HL-60/S4 (cell line): Measurements from ENCODE around the gene MAPK8IP3.

Source experiments
- in situ Hi-C: fragments of 300-500 bp; cut with MboI; formaldehyde crosslinking; loops from 2 replicates; pipeline ENCODE4 v1.14.3; 2022; ENCODE audit warnings: low sequenced_read_pairs

Gene MAPK8IP3

GRCh38 chr16:1758923-1759322 is 52.9 kb downstream of the MAPK8IP3 start:
- in situ Hi-C loops = no loop called here

GRCh38 chr16:1759511-1759910 is 53.5 kb downstream of the MAPK8IP3 start:
- in situ Hi-C loops = no loop called here

- in situ Hi-C loops = no loop called here
Observed at GRCh38 chr16:1760911-1761310, 54.9 kb downstream of the MAPK8IP3 start.

DNA sequence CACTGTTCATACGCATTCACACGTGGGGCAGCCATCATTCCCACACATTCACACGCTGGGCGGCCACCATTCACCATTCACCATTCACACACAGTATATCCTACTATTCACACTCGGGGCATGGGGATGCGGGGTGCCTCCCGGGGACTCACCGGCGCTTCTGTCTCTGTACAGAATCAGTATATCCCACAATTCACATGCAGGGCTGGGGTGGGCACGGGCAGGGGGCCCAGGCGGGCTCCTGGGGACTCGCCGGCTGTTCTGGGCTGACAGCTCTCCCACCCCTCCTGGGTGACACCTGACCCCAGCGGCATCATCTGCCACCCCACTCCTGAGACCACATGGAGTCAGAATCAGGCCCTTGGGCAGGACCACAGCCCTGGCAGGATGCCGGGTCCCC is 55.8 kb downstream of the MAPK8IP3 start:
- in situ Hi-C loops = no loop called here

- in situ Hi-C loops = no loop called here
Observed at GRCh38 chr16:1762196-1762878, 56.3 kb downstream of the MAPK8IP3 start.

- in situ Hi-C loops = no loop called here
Observed at GRCh38 chr16:1762879-1763520, 57.0 kb downstream of the MAPK8IP3 start.

- in situ Hi-C loops = no loop called here
Observed at GRCh38 chr16:1763521-1764511, 57.8 kb downstream of the MAPK8IP3 start.

- in situ Hi-C loops = no loop called here
Observed at GRCh38 chr16:1764971-1765370, 59.0 kb downstream of the MAPK8IP3 start.

DNA sequence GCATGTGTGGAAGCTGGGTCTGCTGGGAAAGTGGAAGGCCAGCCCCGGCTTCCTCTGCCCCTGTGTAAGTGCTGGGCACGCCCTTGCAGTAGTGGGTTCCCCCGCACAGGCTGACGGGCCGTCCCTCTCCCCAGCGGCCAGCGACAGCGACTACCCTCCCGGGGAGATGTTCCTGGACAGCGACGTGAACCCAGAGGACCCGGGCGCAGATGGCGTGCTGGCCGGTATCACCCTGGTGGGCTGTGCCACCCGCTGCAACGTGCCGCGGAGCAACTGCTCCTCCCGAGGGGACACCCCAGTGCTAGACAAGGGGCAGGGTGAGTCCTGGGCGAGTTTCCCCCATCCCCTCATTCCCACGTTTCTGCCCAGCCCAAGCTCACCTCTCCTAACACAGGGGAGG is 59.8 kb downstream of the MAPK8IP3 start:
- in situ Hi-C loops = no loop called here

- in situ Hi-C loops = no loop called here
Observed at GRCh38 chr16:1766231-1766630, 60.2 kb downstream of the MAPK8IP3 start.

- in situ Hi-C loops = no loop called here
Observed at GRCh38 chr16:1766701-1767100, 60.7 kb downstream of the MAPK8IP3 start.

- in situ Hi-C loops = no loop called here
Observed at GRCh38 chr16:1767116-1767994, 61.4 kb downstream of the MAPK8IP3 start.

DNA sequence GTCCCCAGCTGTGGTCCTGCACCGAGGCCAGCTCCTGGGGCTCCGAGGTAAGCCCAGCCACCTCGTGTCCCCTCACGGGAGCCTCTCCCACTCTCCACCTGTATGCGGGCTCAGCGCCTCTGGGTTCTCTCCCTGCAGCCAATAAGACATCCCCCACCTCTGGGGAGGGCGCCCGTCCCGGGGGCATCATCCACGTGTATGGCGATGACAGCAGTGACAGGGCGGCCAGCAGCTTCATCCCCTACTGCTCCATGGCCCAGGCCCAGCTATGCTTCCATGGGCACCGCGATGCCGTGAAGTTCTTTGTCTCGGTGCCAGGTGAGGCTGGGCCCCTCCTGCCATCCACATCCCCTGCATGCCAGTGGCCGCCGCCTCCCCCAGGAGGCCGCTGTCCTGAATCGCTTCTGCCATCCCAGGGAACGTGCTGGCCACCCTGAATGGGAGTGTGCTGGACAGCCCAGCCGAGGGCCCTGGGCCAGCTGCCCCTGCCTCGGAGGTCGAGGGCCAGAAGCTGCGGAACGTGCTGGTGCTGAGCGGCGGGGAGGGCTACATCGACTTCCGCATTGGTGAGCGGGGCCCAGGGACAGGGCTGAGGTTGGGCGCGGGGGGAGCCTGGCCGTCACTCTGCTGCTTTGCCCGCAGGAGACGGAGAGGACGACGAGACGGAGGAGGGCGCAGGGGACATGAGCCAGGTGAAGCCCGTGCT is 62.2 kb downstream of the MAPK8IP3 start:
- in situ Hi-C loops = no loop called here

- in situ Hi-C loops = no loop called here
Observed at GRCh38 chr16:1768767-1769401, 62.9 kb downstream of the MAPK8IP3 start.

DNA sequence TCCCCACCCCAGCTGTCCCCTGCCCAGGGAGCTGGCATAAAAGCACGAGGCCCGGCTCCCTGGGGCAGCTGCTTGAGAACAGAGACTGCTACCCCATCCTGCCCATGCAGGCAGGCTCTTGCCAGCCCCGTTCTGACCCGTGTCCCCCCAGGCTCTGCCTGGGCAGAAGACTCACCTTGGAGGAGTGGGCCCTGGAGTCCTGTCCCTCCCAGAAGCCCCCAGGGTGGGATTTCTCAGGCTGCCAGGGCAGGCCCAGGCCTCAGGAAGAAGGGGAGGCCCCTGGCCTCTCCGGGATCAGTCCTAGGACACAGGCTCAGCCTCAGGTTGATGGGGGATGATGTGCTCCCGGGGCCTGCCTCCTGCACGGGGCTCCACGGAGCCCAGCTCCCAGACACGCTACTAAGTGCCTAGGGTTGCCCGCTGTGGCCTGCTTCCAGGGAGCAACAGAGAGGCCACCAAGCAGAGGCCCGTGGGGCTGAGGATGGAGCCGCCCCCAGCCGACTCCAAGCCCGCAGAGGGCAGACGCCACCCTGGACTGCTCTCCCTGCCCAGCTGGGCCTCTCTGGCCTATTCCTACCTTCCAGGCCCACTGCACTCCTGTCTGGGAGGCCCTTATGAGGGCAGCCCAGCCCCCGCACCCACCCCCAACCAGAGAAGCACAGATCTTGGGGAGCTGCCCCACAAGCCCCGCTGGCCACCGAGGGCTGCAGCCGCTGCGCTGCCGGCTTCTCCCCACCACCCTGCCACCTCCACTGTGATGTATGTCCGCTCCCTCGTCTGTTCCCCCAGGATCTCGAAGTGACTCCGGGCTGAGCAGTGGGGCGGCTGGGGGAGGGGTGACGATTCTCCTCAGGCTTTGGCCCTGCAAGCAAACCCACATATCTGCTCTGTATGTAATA is 63.7 kb downstream of the MAPK8IP3 start:
- in situ Hi-C loops = no loop called here

DNA sequence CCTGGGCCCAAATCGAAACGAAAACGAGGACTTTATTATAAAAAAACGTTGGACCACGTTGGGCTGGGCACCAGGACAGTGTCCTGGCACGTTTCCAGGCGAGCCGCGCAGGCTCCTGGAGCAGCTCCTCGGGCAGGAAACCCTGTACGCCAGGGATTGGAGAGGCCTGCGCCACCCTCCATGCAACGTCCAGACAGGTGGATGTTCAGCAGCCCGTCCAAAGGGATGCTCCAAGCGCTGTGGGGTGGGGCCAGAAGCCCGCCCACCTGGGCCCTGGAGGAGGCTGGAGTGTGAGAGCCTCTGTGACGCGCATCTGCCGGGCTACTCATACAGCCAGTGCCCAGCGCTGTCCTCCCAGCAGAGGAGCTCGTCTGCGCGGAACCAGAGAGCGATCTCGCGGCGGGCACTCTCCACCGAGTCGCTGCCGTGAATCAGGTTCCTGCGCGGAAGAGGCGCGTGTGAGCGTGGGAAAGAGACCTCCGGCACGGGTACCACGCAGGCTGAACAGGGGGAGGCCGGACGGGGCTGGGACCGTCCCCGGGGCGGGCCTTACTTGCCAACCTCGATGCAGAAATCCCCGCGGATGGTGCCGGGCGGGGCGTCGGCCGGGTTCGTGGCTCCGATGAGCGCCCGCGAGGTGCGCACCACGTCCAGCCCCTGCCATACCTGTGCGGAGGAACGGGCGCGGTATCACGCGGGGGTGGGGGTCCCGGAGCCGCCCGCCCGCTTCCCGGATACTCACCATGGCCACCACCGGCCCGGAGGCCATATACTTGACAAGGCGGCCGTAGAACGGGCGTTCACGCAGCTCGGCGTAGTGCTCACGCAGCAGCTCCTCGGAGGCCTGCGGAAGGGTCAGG is 64.6 kb downstream of the MAPK8IP3 start:
- in situ Hi-C loops = no loop called here

- in situ Hi-C loops = no loop called here
Observed at GRCh38 chr16:1771188-1771863, 65.3 kb downstream of the MAPK8IP3 start, which contains the start of gene NME3. Gene NME3, minus strand, starts transcription at chr16:1771543. Its CDS starts 9 bp downstream, at chr16:1771534.
